Common myeloid progenitor, CD34-positive (primary cell): ENCODE measurements around the gene OR5AU1.

Experiments used
- CTCF ChIA-PET: fragments of 350-600 bp; sonication (Branson Sonifier 250); formaldehyde crosslinking; loops from one replicate; lab custom pipeline; 2021; ENCODE audit warnings: antibody characterized with exemption; lab: Charles Lee
- POLR2A ChIA-PET: fragments of 350-600 bp; sonication (Branson Sonifier 250); formaldehyde crosslinking; loops from one replicate; lab custom pipeline; 2021; ENCODE audit warnings: antibody characterized with exemption; lab: Charles Lee
- DNase-seq, 3 donors: peaks; one replicate each; pipeline versions ENCODE4 v3.0.0 to v3.0.0-alpha.2; 2013
- H3K27ac ChIP-seq, 2 experiments: 1 replicate in 1 of 2; 2 replicates in 1 of 2; pipeline ENCODE4 v1.7.0; 2013; ENCODE audit warnings: inconsistent platforms in 2 of 2, low read length in 2 of 2, mild to moderate bottlenecking in 2 of 2, low read depth in 1 of 2, moderate library complexity in 1 of 2; ENCODE audit not compliant: severe bottlenecking in 2 of 2, insufficient read depth in 1 of 2, poor library complexity in 1 of 2
- H3K27me3 ChIP-seq, 5 experiments: replicated peaks in 2 of 5; 1 replicate in 3 of 5; 2 replicates in 2 of 5; pipeline versions ENCODE4 v1.6.1 to v1.7.0; 2013; ENCODE audit warnings: low read length in 4 of 5, mild to moderate bottlenecking in 2 of 5, moderate library complexity in 2 of 5, inconsistent platforms in 1 of 5; ENCODE audit not compliant: insufficient read depth in 5 of 5, control insufficient read depth in 4 of 5
- H3K36me3 ChIP-seq, 4 experiments: 1 replicate in 2 of 4; 2 replicates in 2 of 4; pipeline versions ENCODE4 v1.6.1 to v1.7.0; 2013; ENCODE audit warnings: low read length in 3 of 4, control low read depth in 1 of 4, mild to moderate bottlenecking in 1 of 4; ENCODE audit not compliant: control insufficient read depth in 4 of 4, insufficient read depth in 4 of 4
- H3K4me1 ChIP-seq, 4 experiments: 1 replicate in 3 of 4; 2 replicates in 1 of 4; pipeline versions ENCODE4 v1.6.1 to v1.7.1; 2013; ENCODE audit warnings: low read length in 3 of 4, mild to moderate bottlenecking in 3 of 4, control low read depth in 1 of 4, inconsistent platforms in 1 of 4, moderate library complexity in 1 of 4; ENCODE audit not compliant: control insufficient read depth in 4 of 4, insufficient read depth in 4 of 4; ENCODE audit errors: control extremely low read depth in 1 of 4
- H3K4me3 ChIP-seq, 7 experiments: 1 replicate in 4 of 7; 2 replicates in 3 of 7; pipeline versions ENCODE4 v1.5.1 to v1.7.0; 2013; ENCODE audit warnings: mild to moderate bottlenecking in 7 of 7, low read length in 6 of 7, moderate library complexity in 6 of 7, inconsistent platforms in 2 of 7, low read depth in 2 of 7, control low read depth in 1 of 7; ENCODE audit not compliant: insufficient read depth in 4 of 7, control insufficient read depth in 1 of 7; ENCODE audit errors: extremely low read depth in 1 of 7
- H3K9me3 ChIP-seq, 5 experiments: 1 replicate in 4 of 5; 2 replicates in 1 of 5; pipeline versions ENCODE4 v1.6.1 to v1.7.1; 2013; ENCODE audit warnings: low read length in 4 of 5, mild to moderate bottlenecking in 2 of 5, inconsistent platforms in 1 of 5, low read depth in 1 of 5, moderate library complexity in 1 of 5; ENCODE audit not compliant: control insufficient read depth in 4 of 5, insufficient read depth in 2 of 5; ENCODE audit errors: control extremely low read depth in 1 of 5
- WGBS: methylation state at CpG from one replicate; pipeline ENCODE4 v1.1.5; 2013; ENCODE audit not compliant: insufficient coverage; 5-methylcytosine and 5-hydroxymethylcytosine counted together

OR5AU1 gene

GRCh38 chr14:21191809-21192446, 36.1 kb upstream of the OR5AU1 start:
- no peak overlapping the region for H3K27ac ChIP-seq
- H3K4me3 ChIP-seq = peak overlapping the region in 5 of 7 experiments; percentile 46 to 68 (median 57)
- ChIA-PET POLR2A (interaction anchor here (0.6 kb wide), 2 partner anchors 34 to 674 kb away, joined by 3 read pairs; no protein-coding TSS in a partner anchor), CTCF (interaction anchor here (0.8 to 1.2 kb wide), 3 partner anchors 17 to 177 kb away, joined by 3 read pairs; no protein-coding TSS in a partner anchor)
- DNase-seq = peak; percentile 76 to 95 (median 89)
- WGBS = 3% methylated on average over 17 of the region's 19 CpGs
- no peaks in the 10 kb centered on the region for H3K27me3 ChIP-seq
- H3K9me3 ChIP-seq = no peaks in the 10 kb centered on the region
- no peaks in the 10 kb centered on the region for H3K36me3 ChIP-seq
- H3K4me1 ChIP-seq = peaks cover 0 to 14% (median 9%) of the 10 kb centered on the region in 4 experiments

DNA sequence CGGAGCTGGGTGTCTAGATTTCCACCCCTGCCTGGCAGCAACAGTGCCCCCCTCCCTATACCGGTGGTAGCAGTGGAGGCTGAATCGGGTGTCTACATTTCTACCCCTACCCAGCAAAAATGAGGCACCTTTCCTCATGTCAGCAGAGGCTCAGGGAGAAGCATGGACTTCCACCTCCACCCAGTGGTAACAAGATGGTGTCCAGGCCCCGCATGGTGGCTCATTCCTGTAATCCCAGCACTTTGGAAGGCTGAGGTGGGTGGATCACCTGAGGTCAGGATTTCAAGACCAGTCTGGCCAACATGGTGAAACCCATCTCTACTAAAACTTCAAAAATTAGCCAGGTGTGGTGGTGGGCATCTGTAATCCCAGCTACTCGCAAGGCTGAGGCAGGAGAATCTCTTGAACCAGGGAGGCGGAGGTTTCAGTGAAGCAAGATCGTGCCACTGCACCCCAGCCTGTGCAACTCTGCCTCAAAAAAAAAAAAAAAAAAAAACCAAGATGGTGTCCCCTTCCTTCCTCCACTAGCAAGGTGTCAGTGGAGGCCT, 35.5 kb upstream of the OR5AU1 start:
- no peaks in the 10 kb centered on the region for H3K36me3 ChIP-seq
- no CpG with 5 or more reads among the region's 7 CpGs for WGBS
- peak overlapping the region in 4 of 7 experiments; percentile 56 to 68 (median 62) for H3K4me3 ChIP-seq
- POLR2A ChIA-PET = interaction anchor here (0.6 kb wide), 2 partner anchors 35 to 674 kb away, joined by 3 read pairs; no protein-coding TSS in a partner anchor
- H3K4me1 ChIP-seq = peaks cover 0 to 14% (median 9%) of the 10 kb centered on the region in 4 experiments
- no peak for DNase-seq
- CTCF ChIA-PET = interaction anchor here (1.1 kb wide), 1 partner anchor 24 kb away, joined by 3 read pairs; no protein-coding TSS in a partner anchor
- H3K9me3 ChIP-seq = no peaks in the 10 kb centered on the region
- no peaks in the 10 kb centered on the region for H3K27me3 ChIP-seq
- H3K27ac ChIP-seq = no peak overlapping the region

- H3K36me3 ChIP-seq = no peaks in the 10 kb centered on the region
Measured at GRCh38 chr14:21185491-21185890, 29.6 kb upstream of the OR5AU1 start.

GRCh38 chr14:21184254-21184653, 28.4 kb upstream of the OR5AU1 start:
- Histone ChIP-seq H3K9me3 (no peaks in the 10 kb centered on the region), H3K27me3 (no peaks in the 10 kb centered on the region), H3K4me3 (no peak overlapping the region), H3K4me1 (peaks cover 4 to 9% (median 6%) of the 10 kb centered on the region in 4 experiments), H3K27ac (no peak overlapping the region), H3K36me3 (no peaks in the 10 kb centered on the region)
- no peak for DNase-seq
- WGBS = no CpG with 5 or more reads among the region's 1 CpG
- POLR2A ChIA-PET = no interaction called here
- CTCF ChIA-PET = no interaction called here

More at GRCh38 chr14:21185491-21185890, 29.6 kb upstream of the OR5AU1 start:
- WGBS = 10% methylated on average over 2 of the region's 5 CpGs
- DNase-seq = peak; percentile 8 to 63 (median 44)
- no peaks in the 10 kb centered on the region for H3K27me3 ChIP-seq
- H3K9me3 ChIP-seq = no peaks in the 10 kb centered on the region
- POLR2A ChIA-PET = no interaction called here
- CTCF ChIA-PET = no interaction called here
- H3K27ac ChIP-seq = no peak overlapping the region
- H3K4me1 ChIP-seq = peaks cover 4 to 9% (median 6%) of the 10 kb centered on the region in 4 experiments
- no peak overlapping the region for H3K4me3 ChIP-seq

GRCh38 chr14:21182166-21182565, 26.3 kb upstream of the OR5AU1 start:
- no peak for DNase-seq
- POLR2A ChIA-PET = no interaction called here
- Histone ChIP-seq H3K36me3 (no peaks in the 10 kb centered on the region), H3K4me1 (peaks cover 4 to 9% (median 6%) of the 10 kb centered on the region in 4 experiments), H3K27me3 (no peaks in the 10 kb centered on the region), H3K27ac (no peak overlapping the region), H3K9me3 (peaks cover 0 to 2% (median 0%) of the 10 kb centered on the region in 5 experiments), H3K4me3 (no peak overlapping the region)
- WGBS = no CpG with 5 or more reads among the region's 2 CpGs
- CTCF ChIA-PET = no interaction called here

DNA sequence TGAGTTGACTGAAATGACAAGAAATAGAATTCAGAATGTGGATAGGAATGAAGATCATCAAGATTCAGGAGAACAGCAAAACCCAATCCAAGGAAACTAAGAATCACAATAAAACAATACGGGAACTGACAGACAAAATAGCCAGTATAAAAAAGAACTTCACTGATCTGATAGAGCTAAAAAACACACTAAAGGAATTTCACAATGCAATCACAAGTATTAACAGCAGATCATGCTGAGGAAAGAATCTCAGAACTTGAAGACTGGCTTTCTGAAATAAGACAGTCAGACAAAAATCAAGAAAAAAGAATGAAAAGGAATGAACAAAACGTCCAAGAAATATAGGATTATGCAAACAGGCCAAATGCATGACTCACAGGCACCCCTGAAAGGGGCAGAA, 15.3 kb upstream of the OR5AU1 start:
- Histone ChIP-seq H3K9me3 (peaks cover 0 to 6% (median 3%) of the 10 kb centered on the region in 5 experiments), H3K27ac (no peak overlapping the region), H3K4me3 (no peak overlapping the region), H3K27me3 (peaks cover 0 to 2% (median 0%) of the 10 kb centered on the region in 5 experiments), H3K36me3 (no peaks in the 10 kb centered on the region), H3K4me1 (no peaks in the 10 kb centered on the region)
- ChIA-PET POLR2A (no interaction called here), CTCF (no interaction called here)
- no peak for DNase-seq
- 50% methylated on average over 1 of the region's 2 CpGs for WGBS

DNA sequence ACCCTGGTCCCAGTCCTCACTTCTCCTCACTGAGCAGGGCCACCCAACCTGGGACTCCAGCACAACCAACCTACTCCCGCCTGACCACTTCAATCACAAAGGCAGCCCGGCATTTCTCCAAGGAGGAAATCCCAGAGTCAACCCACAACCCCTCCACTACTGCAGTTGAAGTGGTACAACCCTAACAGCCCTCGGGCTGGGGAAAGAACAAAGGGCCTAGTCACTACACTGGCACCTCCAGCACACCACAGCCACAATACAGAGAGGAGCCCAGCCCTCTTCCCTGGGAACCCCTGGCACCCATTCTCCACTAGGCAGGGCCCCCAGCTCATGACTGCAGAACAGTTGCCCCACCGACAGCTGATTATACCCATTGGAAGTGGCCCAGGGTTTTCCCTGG, 13.7 kb upstream of the OR5AU1 start:
- no peak overlapping the region for H3K4me3 ChIP-seq
- peaks cover 0 to 2% (median 0%) of the 10 kb centered on the region in 5 experiments for H3K27me3 ChIP-seq
- no peaks in the 10 kb centered on the region for H3K36me3 ChIP-seq
- POLR2A ChIA-PET = no interaction called here
- WGBS = 100% methylated on average over 2 of the region's 4 CpGs
- H3K9me3 ChIP-seq = peaks cover 0 to 6% (median 3%) of the 10 kb centered on the region in 5 experiments
- DNase-seq = no peak
- H3K4me1 ChIP-seq = no peaks in the 10 kb centered on the region
- no peak overlapping the region for H3K27ac ChIP-seq
- CTCF ChIA-PET = interaction anchor here (1.3 kb wide), 1 partner anchor 65 kb away, joined by 3 read pairs; no protein-coding TSS in a partner anchor
